ENCODE results near the gene FLVCR2. TPM values are rescaled to one million over a fixed set of nuclear protein-coding genes. Genes with fewer than 3 reads are reported as not detected.

Gene FLVCR2
- total and polyA plus RNA-seq, 2 of the 13 experiments (the other 11 are each of a cell fraction or from before 2014, with no cell fraction given), result 9.9 to 10.5 TPM

GRCh38 chr14:75660630-75661498 is 82.4 kb downstream of the FLVCR2 start, which contains the start of the genes ERG28 and TTLL5 (continued):
- TF ChIP-seq ATF7-NPFF (CRISPR knock-in tag; IDR thresholded peaks at IDR 0.05; ENCODE audit: low read depth), result no peak
- peak; percentile 76 for TF ChIP-seq TAF15 (IDR thresholded peaks at IDR 0.05; ENCODE audit: low read depth, low read length, poor library complexity, severe bottlenecking)
- no peak for TF ChIP-seq MYNN (CRISPR knock-in tag; IDR thresholded peaks at IDR 0.05; ENCODE audit: low read depth)
- 0 out of 2 replicates have a peak, but pooled peaks have one; percentile 35 for TF ChIP-seq PRDM15 (CRISPR knock-in tag; IDR thresholded peaks at IDR 0.05)
- 0 out of 2 replicates have a peak, but pooled peaks have one; percentile 29 for TF ChIP-seq ZNF609 (CRISPR knock-in tag; IDR thresholded peaks at IDR 0.05; ENCODE audit: borderline replicate concordance)
- TF ChIP-seq SAP130 (CRISPR knock-in tag; IDR thresholded peaks at IDR 0.05; ENCODE audit: low read depth), result peak; percentile 92
- peak; percentile 60 for TF ChIP-seq HCFC1 (IDR thresholded peaks at IDR 0.05; ENCODE audit: low read depth, low read length)
- no peak for TF ChIP-seq SMAD3 (CRISPR knock-in tag; IDR thresholded peaks at IDR 0.05)
- peak; percentile 57 for TF ChIP-seq PHF8 (CRISPR knock-in tag; IDR thresholded peaks at IDR 0.05)
- TF ChIP-seq SOX6 (IDR thresholded peaks at IDR 0.05), result no peak
- TF ChIP-seq SOX6 (CRISPR knock-in tag; IDR thresholded peaks at IDR 0.05), result peak; percentile 37
- no peak for TF ChIP-seq ETS1 (CRISPR knock-in tag; IDR thresholded peaks at IDR 0.05)
- peak; percentile 62; the same call in 1 of the 2 replicates for TF ChIP-seq MXD4 (CRISPR knock-in tag; IDR thresholded peaks at IDR 0.05)
- TF ChIP-seq TAF1 (CRISPR knock-in tag; IDR thresholded peaks at IDR 0.05), result peak; percentile 61
- TF ChIP-seq MXD3 (CRISPR knock-in tag; IDR thresholded peaks at IDR 0.05), result 0 out of 2 replicates have a peak, but pooled peaks have one; percentile 35
- TF ChIP-seq DZIP1 (CRISPR knock-in tag; IDR thresholded peaks at IDR 0.05), result no peak

Measured in HepG2 (cell line).